ENCODE results near the gene VGLL4. TPM values are rescaled to one million over a fixed set of nuclear protein-coding genes. Genes with fewer than 3 reads are reported as not detected.

Gene VGLL4
- total RNA-seq, 3 donors from 2014 or later = 26.0 to 30.0 (median 28.5) TPM

- Mint-ChIP-seq H3K4me3 (peak overlapping the region; percentile 57), H3K27me3 (ENCODE audit: low read depth) (no peaks in the 10 kb centered on the region), H3K36me3 (ENCODE audit: insufficient read depth) (peaks cover 4% of the 10 kb centered on the region), H3K4me1 (ENCODE audit: low read depth) (peaks cover 65% of the 10 kb centered on the region), H3K9me3 (no peaks in the 10 kb centered on the region)
- DNase-seq = no peak
- ATAC-seq = no peak
These were observed 18.2 kb downstream of the VGLL4 start for GRCh38 chr3:11625376-11626083.

- Mint-ChIP-seq H3K36me3 (ENCODE audit: insufficient read depth) (peaks cover 2% of the 10 kb centered on the region), H3K9me3 (no peaks in the 10 kb centered on the region), H3K4me1 (ENCODE audit: low read depth) (peaks cover 69% of the 10 kb centered on the region), H3K4me3 (peak overlapping the region; percentile 57), H3K27me3 (ENCODE audit: low read depth) (no peaks in the 10 kb centered on the region)
- DNase-seq (no peak), ATAC-seq (peak in 1 of 2 donors; percentile 9)
These were observed 18.9 kb downstream of the VGLL4 start for GRCh38 chr3:11624704-11625375.

DNA sequence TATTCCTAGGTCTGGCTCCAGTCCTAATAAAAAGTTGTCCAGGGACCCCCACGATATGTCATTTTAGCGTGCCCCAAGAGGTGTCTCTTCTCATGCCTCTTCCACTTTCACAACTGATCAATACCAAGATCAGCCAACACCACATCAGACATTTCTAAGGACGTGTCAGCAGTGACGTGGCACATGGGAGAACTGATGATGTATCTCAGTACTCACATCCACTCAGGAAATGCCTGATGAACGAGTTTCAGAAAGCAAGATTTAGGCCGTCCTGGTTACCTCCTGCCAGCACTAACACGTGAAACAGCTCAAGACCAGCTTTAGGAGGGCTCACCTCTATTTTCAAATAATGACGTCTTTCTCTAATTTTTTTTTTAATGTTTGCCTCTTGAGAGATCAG lies 19.6 kb downstream of the VGLL4 start:
- no peaks in the 10 kb centered on the region for H3K9me3 Mint-ChIP-seq
- H3K36me3 Mint-ChIP-seq (ENCODE audit: insufficient read depth) = peaks cover 2% of the 10 kb centered on the region
- peak overlapping the region; percentile 57 for H3K4me3 Mint-ChIP-seq
- peak; percentile 81 to 89 for ATAC-seq
- no peaks in the 10 kb centered on the region for H3K27me3 Mint-ChIP-seq (ENCODE audit: low read depth)
- H3K4me1 Mint-ChIP-seq (ENCODE audit: low read depth) = peaks cover 76% of the 10 kb centered on the region
- DNase-seq = peak; percentile 56

GRCh38 chr3:11622586-11623550 lies 20.8 kb downstream of the VGLL4 start:
- ATAC-seq (no peak), DNase-seq (no peak)
- Mint-ChIP-seq H3K4me1 (ENCODE audit: low read depth) (peaks cover 80% of the 10 kb centered on the region), H3K9me3 (no peaks in the 10 kb centered on the region), H3K4me3 (no peak overlapping the region), H3K36me3 (ENCODE audit: insufficient read depth) (peaks cover 2% of the 10 kb centered on the region), H3K27me3 (ENCODE audit: low read depth) (no peaks in the 10 kb centered on the region)

GRCh38 chr3:11621077-11621476 lies 22.6 kb downstream of the VGLL4 start:
- no peak for ATAC-seq
- Mint-ChIP-seq H3K4me3 (no peak overlapping the region), H3K36me3 (ENCODE audit: insufficient read depth) (peaks cover 2% of the 10 kb centered on the region), H3K4me1 (ENCODE audit: low read depth) (peaks cover 75% of the 10 kb centered on the region), H3K9me3 (no peaks in the 10 kb centered on the region), H3K27me3 (ENCODE audit: low read depth) (no peaks in the 10 kb centered on the region)
- DNase-seq = no peak

DNA sequence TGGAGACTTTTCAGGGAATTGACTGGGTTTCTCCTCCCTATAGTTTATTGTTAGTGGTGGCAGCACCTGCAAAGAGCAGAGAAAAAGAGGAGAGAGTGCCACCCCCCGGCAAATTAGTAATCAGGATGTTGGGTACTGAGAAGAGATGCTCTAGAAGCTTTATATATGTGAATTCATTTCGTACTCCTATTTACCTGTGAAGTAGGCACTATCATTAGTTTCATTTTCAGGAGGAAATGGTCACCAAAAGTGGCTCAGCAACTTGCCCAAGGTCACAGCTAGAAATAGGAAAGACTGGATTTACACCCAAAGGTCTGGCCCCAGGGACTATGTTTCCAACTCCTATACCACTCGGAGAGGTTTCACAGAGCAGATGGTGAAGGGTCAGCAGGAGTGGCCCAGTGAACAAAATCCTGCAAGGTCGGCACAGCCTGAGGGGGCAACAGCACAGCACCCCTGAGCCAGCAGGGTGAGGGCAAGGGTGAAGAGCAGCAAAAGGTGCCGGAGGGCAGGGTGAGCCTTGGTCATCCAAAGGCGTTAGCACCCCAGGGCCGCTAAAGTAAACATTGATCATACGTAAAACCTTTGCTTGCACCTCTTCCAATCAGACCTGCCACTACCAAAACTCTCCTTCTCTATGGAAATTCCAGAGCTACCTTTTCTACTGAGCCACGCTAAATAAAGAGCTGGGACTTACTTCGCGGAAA lies 23.6 kb downstream of the VGLL4 start:
- ATAC-seq = no peak
- peaks cover 2% of the 10 kb centered on the region for H3K36me3 Mint-ChIP-seq (ENCODE audit: insufficient read depth)
- no peak overlapping the region for H3K4me3 Mint-ChIP-seq
- peaks cover 68% of the 10 kb centered on the region for H3K4me1 Mint-ChIP-seq (ENCODE audit: low read depth)
- DNase-seq = no peak
- H3K9me3 Mint-ChIP-seq = no peaks in the 10 kb centered on the region
- no peaks in the 10 kb centered on the region for H3K27me3 Mint-ChIP-seq (ENCODE audit: low read depth)

GRCh38 chr3:11619461-11619860 lies 24.3 kb downstream of the VGLL4 start:
- no peak overlapping the region for H3K4me3 Mint-ChIP-seq
- no peak for ATAC-seq
- H3K36me3 Mint-ChIP-seq (ENCODE audit: insufficient read depth) = peaks cover 2% of the 10 kb centered on the region
- H3K9me3 Mint-ChIP-seq = no peaks in the 10 kb centered on the region
- DNase-seq = no peak
- peaks cover 64% of the 10 kb centered on the region for H3K4me1 Mint-ChIP-seq (ENCODE audit: low read depth)
- H3K27me3 Mint-ChIP-seq (ENCODE audit: low read depth) = no peaks in the 10 kb centered on the region

DNA sequence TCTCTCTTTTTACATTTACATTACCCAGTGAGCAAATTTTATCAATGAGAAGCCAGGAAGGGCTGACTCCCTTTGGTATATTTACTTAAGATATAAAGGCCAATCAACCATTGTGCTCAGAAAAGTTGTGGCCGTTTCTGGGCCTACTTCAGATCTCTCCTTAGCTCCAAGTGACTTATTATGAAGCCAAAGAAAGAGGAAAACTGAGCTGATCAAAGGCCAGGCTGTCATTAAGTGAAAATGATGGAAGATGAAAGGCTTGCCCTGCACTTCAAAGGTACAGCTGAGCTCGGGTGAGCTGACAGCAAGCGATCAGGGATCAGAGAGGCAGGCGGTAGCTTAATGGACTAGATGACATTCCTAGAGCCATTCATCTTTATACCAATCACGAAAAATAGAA lies 24.8 kb downstream of the VGLL4 start:
- H3K27me3 Mint-ChIP-seq (ENCODE audit: low read depth) = no peaks in the 10 kb centered on the region
- no peaks in the 10 kb centered on the region for H3K9me3 Mint-ChIP-seq
- H3K4me3 Mint-ChIP-seq = no peak overlapping the region
- no peak for DNase-seq
- H3K36me3 Mint-ChIP-seq (ENCODE audit: insufficient read depth) = peaks cover 5% of the 10 kb centered on the region
- no peak for ATAC-seq
- peaks cover 64% of the 10 kb centered on the region for H3K4me1 Mint-ChIP-seq (ENCODE audit: low read depth)

DNA sequence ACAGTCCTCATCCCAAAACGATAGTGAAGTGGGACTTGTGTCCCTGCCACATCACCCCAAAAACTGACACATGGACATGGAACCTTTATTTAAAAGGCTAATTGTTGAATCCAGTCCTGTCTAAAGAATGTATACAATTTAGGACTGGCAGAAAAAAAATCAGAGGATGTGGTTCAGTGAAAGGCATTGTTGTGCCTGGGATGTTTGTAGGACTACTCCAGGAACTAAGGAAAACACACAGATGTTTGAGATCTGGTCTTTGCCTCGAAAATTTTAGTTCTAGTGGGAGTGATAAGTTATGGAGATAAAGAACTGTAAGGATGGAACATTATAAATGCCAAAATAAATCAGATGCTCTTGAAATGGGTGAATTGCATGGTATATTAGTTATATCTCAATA lies 27.2 kb downstream of the VGLL4 start:
- no peaks in the 10 kb centered on the region for H3K27me3 Mint-ChIP-seq (ENCODE audit: low read depth)
- ATAC-seq (no peak), DNase-seq (no peak)
- H3K36me3 Mint-ChIP-seq (ENCODE audit: insufficient read depth) = peaks cover 7% of the 10 kb centered on the region
- no peak overlapping the region for H3K4me3 Mint-ChIP-seq
- peaks cover 53% of the 10 kb centered on the region for H3K4me1 Mint-ChIP-seq (ENCODE audit: low read depth)
- no peaks in the 10 kb centered on the region for H3K9me3 Mint-ChIP-seq

- H3K9me3 Mint-ChIP-seq = no peaks in the 10 kb centered on the region
- no peak overlapping the region for H3K4me3 Mint-ChIP-seq
- peaks cover 51% of the 10 kb centered on the region for H3K4me1 Mint-ChIP-seq (ENCODE audit: low read depth)
- ATAC-seq = no peak
- no peaks in the 10 kb centered on the region for H3K27me3 Mint-ChIP-seq (ENCODE audit: low read depth)
- H3K36me3 Mint-ChIP-seq (ENCODE audit: insufficient read depth) = peaks cover 7% of the 10 kb centered on the region
- DNase-seq = no peak
These were observed 29.7 kb downstream of the VGLL4 start for GRCh38 chr3:11613851-11614487.

- ATAC-seq (no peak), DNase-seq (no peak)
- Mint-ChIP-seq H3K4me3 (no peak overlapping the region), H3K4me1 (ENCODE audit: low read depth) (peaks cover 50% of the 10 kb centered on the region), H3K27me3 (ENCODE audit: low read depth) (no peaks in the 10 kb centered on the region), H3K36me3 (ENCODE audit: insufficient read depth) (peaks cover 7% of the 10 kb centered on the region), H3K9me3 (no peaks in the 10 kb centered on the region)
These were observed 30.4 kb downstream of the VGLL4 start for GRCh38 chr3:11613319-11613718.

- H3K27me3 Mint-ChIP-seq (ENCODE audit: low read depth) = no peaks in the 10 kb centered on the region
- DNase-seq (no peak), ATAC-seq (no peak)
- H3K4me3 Mint-ChIP-seq = no peak overlapping the region
- H3K36me3 Mint-ChIP-seq (ENCODE audit: insufficient read depth) = peaks cover 7% of the 10 kb centered on the region
- H3K4me1 Mint-ChIP-seq (ENCODE audit: low read depth) = peaks cover 50% of the 10 kb centered on the region
- no peaks in the 10 kb centered on the region for H3K9me3 Mint-ChIP-seq
These were observed 31.1 kb downstream of the VGLL4 start for GRCh38 chr3:11612515-11613188.

DNA sequence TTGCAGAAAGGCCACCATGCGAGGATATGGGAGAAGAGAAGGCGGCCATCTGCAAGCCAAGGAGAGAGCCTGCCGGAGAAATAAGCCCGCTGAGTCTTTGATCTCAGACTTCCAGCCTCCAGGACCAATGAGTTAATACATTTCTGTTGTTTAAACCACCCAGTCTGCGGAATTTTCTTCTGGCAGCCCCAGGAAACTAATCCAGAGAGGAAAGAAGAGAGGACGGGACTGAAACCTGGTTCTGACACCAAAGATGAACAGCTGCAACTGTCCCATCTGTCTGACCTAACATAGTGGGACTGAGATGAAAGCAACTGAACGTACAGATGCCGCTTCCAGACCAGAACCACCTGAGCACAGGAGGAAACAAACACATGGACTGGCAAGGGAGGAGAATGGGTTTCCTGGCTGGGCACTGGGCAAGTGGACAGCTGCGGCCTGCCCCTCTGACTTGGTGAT lies 32.3 kb downstream of the VGLL4 start:
- Mint-ChIP-seq H3K27me3 (ENCODE audit: low read depth) (no peaks in the 10 kb centered on the region), H3K4me3 (no peak overlapping the region), H3K36me3 (ENCODE audit: insufficient read depth) (peaks cover 7% of the 10 kb centered on the region), H3K4me1 (ENCODE audit: low read depth) (peaks cover 49% of the 10 kb centered on the region), H3K9me3 (no peaks in the 10 kb centered on the region)
- DNase-seq = no peak
- ATAC-seq = no peak

All from activated T-cell treated with anti-CD3 and anti-CD28 coated beads, Interleukin-2, amount 50 U/mL, for 4 hours (primary cell).